ENCODE data around the gene ADAMTS8.

Gene ADAMTS8

GRCh38 chr11:130418210-130418609 is 10.2 kb downstream of the ADAMTS8 start:
- no peak for DNase-seq

DNA sequence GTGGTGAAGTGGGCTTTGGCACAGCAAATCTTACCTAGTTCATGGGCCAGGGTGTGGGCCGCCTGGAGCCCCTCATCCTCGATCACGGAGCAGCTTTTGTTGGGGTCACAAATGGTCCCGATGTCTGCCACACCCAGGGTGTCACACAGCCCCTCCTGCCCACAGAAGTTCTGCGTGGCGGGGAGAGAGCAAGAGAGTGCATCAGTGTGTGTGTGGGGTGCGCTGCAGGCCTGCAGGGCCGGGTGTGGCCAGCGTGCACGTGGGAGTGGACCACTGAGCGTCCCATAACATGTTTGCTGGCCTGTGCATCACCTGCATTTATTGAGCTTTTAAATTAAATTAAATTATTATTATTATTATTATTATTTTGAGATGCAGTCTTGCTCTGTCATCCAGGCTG is 11.5 kb downstream of the ADAMTS8 start:
- no peak for DNase-seq

DNA sequence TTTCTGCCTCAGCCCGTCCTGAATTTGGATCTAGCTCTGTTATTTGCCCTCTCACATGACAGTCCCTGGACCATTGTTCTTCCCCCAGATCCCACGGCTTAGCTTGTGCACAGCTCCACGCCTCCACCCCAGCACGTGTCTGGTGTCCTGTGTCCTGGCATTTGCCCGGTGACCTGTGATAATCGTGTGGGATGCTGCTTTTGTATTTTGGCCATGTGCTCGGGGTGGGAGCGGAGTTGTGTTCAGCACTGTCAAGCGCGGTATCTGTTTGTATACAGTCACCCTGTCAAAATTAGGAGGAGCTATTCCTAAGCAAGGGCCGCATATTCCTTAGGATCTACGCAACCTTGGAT is 11.9 kb downstream of the ADAMTS8 start:
- DNase-seq: no peak

DNA sequence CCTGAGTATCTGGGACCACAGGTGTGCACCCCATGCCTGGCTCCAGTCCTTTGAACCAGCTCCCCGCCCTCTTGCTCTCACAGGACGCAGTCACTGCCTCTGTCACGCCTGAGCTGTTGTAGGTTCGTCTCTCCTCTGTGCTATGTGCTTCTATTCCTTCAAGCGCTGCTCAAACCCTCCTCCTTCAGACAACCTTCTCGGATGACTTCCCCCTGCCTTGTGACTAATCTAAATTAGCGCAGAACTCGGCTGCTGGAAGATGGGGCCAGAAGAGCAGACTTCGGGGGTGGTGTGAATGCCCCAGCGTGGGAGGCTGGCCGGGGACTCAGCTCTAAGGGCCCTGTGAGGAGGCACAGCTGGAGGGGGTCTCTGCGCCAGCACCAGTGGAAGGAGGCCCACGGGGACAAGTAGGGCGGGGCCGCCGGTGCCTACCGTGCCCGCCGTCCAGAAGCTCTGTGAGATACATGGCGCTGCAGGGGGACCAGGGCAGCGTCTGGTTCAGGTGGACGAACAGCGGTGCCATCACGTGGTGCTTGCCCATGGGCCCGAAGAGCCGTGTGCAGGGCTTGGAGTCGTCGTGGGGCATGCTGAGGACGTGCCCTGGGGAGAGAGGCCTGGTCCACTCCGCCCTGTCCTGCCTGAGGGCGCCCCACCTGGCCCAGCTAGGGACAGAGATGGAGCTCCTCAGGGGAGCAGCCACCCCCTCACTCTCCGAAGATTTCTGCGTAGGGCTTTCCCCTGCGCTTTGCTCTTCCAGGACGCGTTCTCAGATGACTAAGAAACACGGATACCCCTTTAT is 12.5 kb downstream of the ADAMTS8 start:
- no peak for DNase-seq

- no peak for DNase-seq
Observed at GRCh38 chr11:130414107-130415080, 14.0 kb downstream of the ADAMTS8 start.

DNA sequence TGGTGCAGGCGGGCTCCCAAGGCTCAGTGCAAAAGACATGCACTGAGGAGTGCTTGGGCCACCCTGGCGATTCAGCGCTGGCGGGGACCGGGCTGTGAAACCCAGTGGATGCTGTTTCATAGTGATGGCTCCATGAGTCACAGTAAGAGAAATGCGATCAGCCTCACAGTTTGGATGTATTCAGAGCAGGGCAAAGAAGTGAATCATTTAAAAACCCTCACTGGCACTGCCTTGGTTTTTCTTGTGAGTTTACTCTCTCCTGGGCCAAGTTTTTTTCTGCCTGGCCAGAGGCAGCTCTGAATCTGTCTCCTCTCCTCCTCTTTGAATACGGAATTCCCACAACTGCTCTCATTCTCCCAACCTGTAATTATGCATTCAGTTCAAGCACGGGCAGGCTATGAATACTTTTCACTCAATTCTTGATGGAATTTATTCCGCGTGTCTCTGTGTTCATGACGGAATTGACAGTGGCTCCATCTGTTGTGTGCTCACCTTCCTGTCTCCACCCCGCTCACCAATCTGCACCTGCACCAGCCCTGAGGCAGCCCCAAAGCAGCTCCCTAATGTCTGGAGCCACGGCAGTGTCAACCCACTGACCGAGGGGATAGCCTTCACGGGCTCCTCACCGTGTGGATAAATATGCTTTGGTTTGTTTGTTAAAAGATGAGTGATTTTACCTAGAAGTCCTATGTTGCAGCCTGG is 14.9 kb downstream of the ADAMTS8 start:
- DNase-seq: no peak

DNA sequence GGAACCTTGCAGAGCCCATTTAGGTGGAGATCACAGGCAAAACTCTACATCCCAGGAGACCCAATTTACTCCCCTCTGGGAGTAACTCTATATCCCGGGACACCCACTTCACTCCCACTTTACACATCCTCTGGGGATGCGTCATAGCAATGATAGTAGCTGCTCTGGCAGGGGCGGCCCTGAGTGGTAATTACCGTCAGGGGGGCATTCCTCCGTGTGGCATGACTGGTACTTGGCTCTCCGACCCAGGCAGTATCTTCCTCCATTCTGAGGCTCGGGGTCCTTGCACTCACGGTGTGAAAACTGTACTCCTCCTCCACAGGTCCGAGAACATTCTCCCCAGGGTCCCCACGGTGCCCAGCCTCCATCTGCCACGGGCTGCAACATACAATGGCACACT is 17.2 kb downstream of the ADAMTS8 start:
- DNase-seq: no peak

DNA sequence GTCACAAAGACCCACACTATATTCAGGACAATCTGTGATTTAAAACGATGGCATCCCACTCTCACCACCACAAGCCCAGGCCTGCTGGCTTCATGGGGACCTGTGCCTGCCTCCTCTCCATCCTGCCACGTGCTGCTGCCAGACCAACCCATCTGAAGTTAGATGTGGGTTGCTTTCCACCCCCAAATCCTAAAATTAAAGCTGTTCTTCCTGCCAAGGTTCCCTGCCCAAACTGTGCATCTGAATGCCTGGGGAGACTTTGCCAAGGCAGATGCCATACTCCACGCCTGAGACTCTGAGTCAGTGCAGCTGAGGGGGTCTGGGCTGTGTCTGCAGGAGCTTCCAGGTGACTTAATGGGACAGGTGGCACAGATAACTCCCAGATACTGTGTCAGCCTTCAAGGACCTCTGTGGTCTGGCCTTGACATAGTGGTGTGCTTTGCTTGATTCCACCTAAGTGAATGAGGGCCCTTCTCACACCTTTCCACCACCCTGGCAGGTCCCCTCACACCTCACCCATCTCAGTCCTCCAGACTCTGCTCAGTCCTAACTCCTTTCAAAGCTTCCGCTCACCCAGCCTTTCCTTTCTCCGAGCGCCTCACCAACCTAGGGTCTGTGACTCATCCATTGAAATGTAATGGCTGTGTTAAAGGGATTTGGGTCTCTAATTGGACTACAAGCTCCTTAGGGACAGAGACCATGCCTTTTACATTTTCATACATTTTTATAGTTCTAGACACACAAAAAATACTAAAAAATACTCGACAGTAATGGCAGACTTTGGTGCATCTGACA is 18.6 kb downstream of the ADAMTS8 start:
- DNase-seq: no peak

DNA sequence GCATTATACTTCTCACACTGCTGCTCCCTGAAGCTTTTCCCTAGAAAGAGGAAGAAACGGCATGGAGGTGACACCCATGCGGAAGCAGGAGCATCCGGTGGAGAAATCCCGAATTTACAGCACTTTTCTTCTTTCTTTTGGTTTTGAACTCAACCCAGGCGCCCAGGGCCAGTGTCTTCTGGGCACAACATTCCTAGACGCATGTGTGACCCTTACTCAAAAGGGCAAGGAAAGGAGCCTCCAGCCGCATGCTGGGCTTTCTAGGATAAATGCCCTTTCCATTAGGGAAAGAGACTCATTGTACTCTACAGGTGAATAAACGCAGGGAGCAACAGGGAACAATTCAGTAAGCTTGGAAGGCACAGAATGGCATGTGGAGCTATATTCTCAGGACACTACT is 19.5 kb downstream of the ADAMTS8 start:
- DNase-seq: no peak

DNA sequence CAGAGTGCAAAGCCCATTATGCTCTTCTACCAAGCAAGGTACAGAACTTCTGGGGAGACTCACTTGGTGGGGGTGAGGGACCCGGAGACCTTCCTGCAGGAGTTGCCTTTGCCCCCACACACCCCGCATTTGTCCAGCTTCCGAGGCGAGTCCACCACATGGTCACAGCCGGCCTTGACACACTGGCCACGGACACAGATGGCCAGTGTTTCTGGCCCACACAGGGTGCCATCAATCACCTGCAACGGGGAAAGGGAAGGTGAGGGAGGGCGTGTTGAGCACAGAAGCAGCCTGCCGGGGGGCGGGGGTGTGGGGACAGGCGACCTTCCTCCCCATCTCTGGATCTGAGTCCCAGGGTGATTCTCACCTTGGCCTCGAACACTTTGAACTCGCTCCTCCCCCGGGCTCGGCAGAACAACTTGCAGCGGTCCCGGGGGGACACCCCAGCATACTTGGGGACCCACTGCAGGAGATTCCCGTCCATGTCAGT is 20.0 kb downstream of the ADAMTS8 start:
- DNase-seq: no peak

DNA sequence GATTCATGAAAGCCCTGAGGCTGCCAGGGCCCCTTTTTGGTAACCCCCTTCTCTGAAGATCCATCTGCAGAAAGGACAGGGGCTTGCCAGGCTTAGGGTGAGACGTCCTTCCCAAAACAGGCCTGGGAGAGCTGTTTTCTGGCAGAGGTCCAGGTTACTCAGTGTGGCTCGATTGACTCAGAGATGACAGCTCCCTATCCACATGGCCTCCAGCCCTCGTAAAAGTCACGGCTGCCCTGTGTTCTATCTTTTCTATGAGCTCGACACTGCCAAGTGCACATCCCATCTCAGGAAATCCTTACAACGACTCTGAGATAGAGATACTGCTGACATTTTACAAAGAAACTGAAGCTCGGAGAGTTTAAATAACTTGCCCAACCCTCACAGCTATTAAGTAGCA is 20.4 kb downstream of the ADAMTS8 start:
- no peak for DNase-seq

DNA sequence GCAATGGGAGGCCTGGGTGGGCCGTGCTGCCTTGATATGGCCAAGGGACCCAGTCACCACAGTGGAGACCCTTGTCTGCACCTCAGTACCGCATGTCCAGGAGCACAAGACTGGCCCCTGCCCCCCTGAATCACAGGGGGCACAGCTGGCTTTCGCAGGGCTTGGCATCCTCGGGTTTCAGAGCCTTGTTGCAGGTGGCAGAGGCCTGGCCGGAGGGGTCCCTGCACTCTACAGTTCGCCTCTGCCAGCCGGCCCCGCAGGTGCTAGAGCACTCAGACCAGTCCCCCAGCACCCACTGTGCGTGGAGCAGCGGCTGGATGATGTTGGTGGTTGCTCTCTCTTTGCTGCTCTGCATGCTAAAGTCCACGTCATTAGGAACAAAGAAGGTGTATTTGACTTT is 23.0 kb downstream of the ADAMTS8 start:
- no peak for DNase-seq

- DNase-seq: no peak
Observed at GRCh38 chr11:130404727-130405126, 23.7 kb downstream of the ADAMTS8 start.

DNA sequence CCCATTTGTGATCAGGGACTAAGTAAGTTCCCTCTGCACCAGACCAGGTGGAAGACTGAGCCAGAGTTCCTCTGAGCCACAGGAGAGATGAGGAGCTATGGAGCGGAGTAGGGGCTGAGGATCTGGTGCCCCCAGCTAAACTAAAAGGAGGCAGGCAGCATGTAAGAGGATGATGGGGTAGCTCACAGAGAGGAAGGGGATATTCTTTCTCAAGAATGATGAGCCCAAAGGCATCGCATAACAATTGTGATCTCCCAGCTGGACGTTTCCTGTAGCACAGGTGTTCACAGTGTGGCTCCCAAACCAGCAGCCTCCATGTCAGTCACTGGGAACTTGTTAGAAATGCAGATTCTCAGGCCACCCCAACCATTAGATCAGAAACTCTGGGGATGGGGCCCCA is 24.4 kb downstream of the ADAMTS8 start:
- DNase-seq: no peak

- no peak for DNase-seq
Observed at GRCh38 chr11:130403271-130403804, 25.1 kb downstream of the ADAMTS8 start.

GRCh38 chr11:130402570-130402969 is 25.8 kb downstream of the ADAMTS8 start:
- DNase-seq: no peak

GRCh38 chr11:130400781-130401483 is 27.5 kb downstream of the ADAMTS8 start:
- DNase-seq: no peak

DNA sequence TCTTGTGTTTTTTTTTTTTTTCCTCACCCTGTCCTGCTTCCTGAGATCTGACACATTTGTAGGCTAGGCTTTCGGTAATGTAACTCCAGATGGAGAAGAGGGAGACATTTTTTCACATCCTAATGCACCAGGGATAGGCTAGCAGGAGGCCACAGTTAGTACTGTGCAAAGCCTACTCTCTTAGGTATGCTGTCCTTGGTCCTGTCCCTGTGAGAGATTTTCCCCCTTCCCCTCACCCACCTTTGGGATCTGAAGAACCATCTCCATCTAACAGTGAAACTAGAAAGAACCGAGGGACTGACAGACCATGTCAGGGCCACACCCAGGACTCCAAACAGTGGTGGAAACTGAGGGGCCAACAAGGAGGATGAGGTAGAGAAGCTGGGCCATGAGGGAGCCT is 29.2 kb downstream of the ADAMTS8 start:
- no peak for DNase-seq

- no peak for DNase-seq
Observed at GRCh38 chr11:130397780-130398179, 30.6 kb downstream of the ADAMTS8 start.

GRCh38 chr11:130396965-130397364 is 31.4 kb downstream of the ADAMTS8 start:
- no peak for DNase-seq

- no peak for DNase-seq
Observed at GRCh38 chr11:130394615-130395014, 33.8 kb downstream of the ADAMTS8 start.

All from stimulated activated CD4-positive, alpha-beta T cell treated with anti-CD3 and anti-CD28 coated beads, Interleukin-4, amount 100 ng/mL, for 1 hour (primary cell).